ENCODE measurements around the gene SPECC1. TPM values are rescaled to one million over a fixed set of nuclear protein-coding genes. Genes with fewer than 3 reads are reported as not detected.

Gene SPECC1
- total RNA-seq, 6 experiments from 2014 or later: 0.81 to 5.0 (median 2.8) TPM

- WGBS (ENCODE audit: insufficient coverage, low coverage, low lambda C conversion rate, missing lambda C conversion rate): 58% methylated on average over 1 of the region's 1 CpG
- DNase-seq (no peak), ATAC-seq (no peak)
- intact Hi-C loops (cut with DNase I): no loop called here
- no peaks in the 10 kb centered on the region for H3K9me3 ChIP-seq
- no peaks in the 10 kb centered on the region for H3K27me3 ChIP-seq
- no peak overlapping the region for H3K4me3 ChIP-seq
- no peak for TF ChIP-seq CTCF (IDR thresholded peaks at IDR 0.05)
- no peak for TF ChIP-seq POLR2A (IDR thresholded peaks at IDR 0.05)
- H3K4me1 ChIP-seq: no peaks in the 10 kb centered on the region
- H3K27ac ChIP-seq: no peak overlapping the region
- no peaks in the 10 kb centered on the region for H3K36me3 ChIP-seq
These were observed 234.4 kb downstream of the SPECC1 start for GRCh38 chr17:20243524-20243923.

- DNase-seq (no peak), ATAC-seq (no peak)
- 70% methylated on average over 1 of the region's 1 CpG for WGBS (ENCODE audit: insufficient coverage, low coverage, low lambda C conversion rate, missing lambda C conversion rate)
- Histone ChIP-seq H3K36me3 (no peaks in the 10 kb centered on the region), H3K4me1 (no peaks in the 10 kb centered on the region), H3K9me3 (no peaks in the 10 kb centered on the region), H3K27me3 (no peaks in the 10 kb centered on the region), H3K27ac (no peak overlapping the region), H3K4me3 (no peak overlapping the region)
- intact Hi-C loops (cut with DNase I): no loop called here
- TF ChIP-seq POLR2A (IDR thresholded peaks at IDR 0.05) (no peak), CTCF (IDR thresholded peaks at IDR 0.05) (no peak)
These were observed 235.5 kb downstream of the SPECC1 start for GRCh38 chr17:20244671-20245070.

- WGBS (ENCODE audit: insufficient coverage, low coverage, low lambda C conversion rate, missing lambda C conversion rate): 47% methylated on average over 1 of the region's 1 CpG
- H3K9me3 ChIP-seq: no peaks in the 10 kb centered on the region
- H3K4me1 ChIP-seq: no peaks in the 10 kb centered on the region
- H3K36me3 ChIP-seq: no peaks in the 10 kb centered on the region
- TF ChIP-seq POLR2A (IDR thresholded peaks at IDR 0.05) (no peak), CTCF (IDR thresholded peaks at IDR 0.05) (no peak)
- H3K27me3 ChIP-seq: no peaks in the 10 kb centered on the region
- intact Hi-C loops (cut with DNase I): no loop called here
- H3K27ac ChIP-seq: no peak overlapping the region
- no peak overlapping the region for H3K4me3 ChIP-seq
- no peak for DNase-seq
- ATAC-seq: no peak
These were observed 237.5 kb downstream of the SPECC1 start for GRCh38 chr17:20246692-20247091.

GRCh38 chr17:20253323-20253722, 244.2 kb downstream of the SPECC1 start:
- intact Hi-C loops (cut with DNase I): no loop called here
- WGBS (ENCODE audit: insufficient coverage, low coverage, low lambda C conversion rate, missing lambda C conversion rate): 63% methylated on average over 7 of the region's 7 CpGs
- no peak for ATAC-seq

More at GRCh38 chr17:20253323-20253722, 244.2 kb downstream of the SPECC1 start:
- no peaks in the 10 kb centered on the region for H3K9me3 ChIP-seq
- H3K36me3 ChIP-seq: no peaks in the 10 kb centered on the region
- no peaks in the 10 kb centered on the region for H3K27me3 ChIP-seq
- no peak overlapping the region for H3K27ac ChIP-seq
- no peaks in the 10 kb centered on the region for H3K4me1 ChIP-seq
- no peak for DNase-seq
- H3K4me3 ChIP-seq: no peak overlapping the region
- no peak for TF ChIP-seq CTCF (IDR thresholded peaks at IDR 0.05)
- TF ChIP-seq POLR2A (IDR thresholded peaks at IDR 0.05): no peak

Measured in right lobe of liver (tissue), 6 donors.